ENCODE data around the gene INAFM2.

INAFM2 gene

GRCh38 chr15:40333922-40334492, 10.5 kb downstream of the INAFM2 start:
- Histone ChIP-seq H3K36me3 (ENCODE audit: insufficient read depth, low read length) (no peaks in the 10 kb centered on the region; the same call in 1 of the 2 replicates), H3K4me1 (ENCODE audit: insufficient read depth, low read length) (peaks cover 5% of the 10 kb centered on the region; the same call in 1 of the 2 replicates), H3K9ac (ENCODE audit: low read depth, low read length) (no peak overlapping the region), H3K9me3 (ENCODE audit: control insufficient read depth, insufficient read depth, low read length) (no peaks in the 10 kb centered on the region)

GRCh38 chr15:40334541-40334940, 11.0 kb downstream of the INAFM2 start:
- Histone ChIP-seq H3K4me1 (ENCODE audit: insufficient read depth, low read length) (peaks cover 6% of the 10 kb centered on the region; the same call in 1 of the 2 replicates), H3K9me3 (ENCODE audit: control insufficient read depth, insufficient read depth, low read length) (no peaks in the 10 kb centered on the region), H3K36me3 (ENCODE audit: insufficient read depth, low read length) (no peaks in the 10 kb centered on the region; the same call in 1 of the 2 replicates), H3K9ac (ENCODE audit: low read depth, low read length) (no peak overlapping the region)

GRCh38 chr15:40334941-40335795, 11.7 kb downstream of the INAFM2 start:
- Histone ChIP-seq H3K9ac (ENCODE audit: low read depth, low read length) (no peak overlapping the region), H3K9me3 (ENCODE audit: control insufficient read depth, insufficient read depth, low read length) (no peaks in the 10 kb centered on the region), H3K4me1 (ENCODE audit: insufficient read depth, low read length) (peaks cover 13% of the 10 kb centered on the region; the same call in 1 of the 2 replicates), H3K36me3 (ENCODE audit: insufficient read depth, low read length) (no peaks in the 10 kb centered on the region; the same call in 1 of the 2 replicates)

- Histone ChIP-seq H3K9ac (ENCODE audit: low read depth, low read length) (no peak overlapping the region), H3K36me3 (ENCODE audit: insufficient read depth, low read length) (no peaks in the 10 kb centered on the region; the same call in 1 of the 2 replicates), H3K9me3 (ENCODE audit: control insufficient read depth, insufficient read depth, low read length) (no peaks in the 10 kb centered on the region), H3K4me1 (ENCODE audit: insufficient read depth, low read length) (peaks cover 18% of the 10 kb centered on the region; the same call in 1 of the 2 replicates)
Observed at GRCh38 chr15:40335938-40336743, 12.6 kb downstream of the INAFM2 start.

- H3K36me3 ChIP-seq (ENCODE audit: insufficient read depth, low read length) = no peaks in the 10 kb centered on the region
- H3K9ac ChIP-seq (ENCODE audit: low read depth, low read length) = no peak overlapping the region
- H3K9me3 ChIP-seq (ENCODE audit: control insufficient read depth, insufficient read depth, low read length) = no peaks in the 10 kb centered on the region
- H3K4me1 ChIP-seq (ENCODE audit: insufficient read depth, low read length) = peaks cover 18% of the 10 kb centered on the region; the same call in 1 of the 2 replicates
Observed at GRCh38 chr15:40336744-40337122, 13.2 kb downstream of the INAFM2 start.

GRCh38 chr15:40337597-40337996, 14.1 kb downstream of the INAFM2 start:
- Histone ChIP-seq H3K9ac (ENCODE audit: low read depth, low read length) (no peak overlapping the region), H3K9me3 (ENCODE audit: control insufficient read depth, insufficient read depth, low read length) (no peaks in the 10 kb centered on the region), H3K36me3 (ENCODE audit: insufficient read depth, low read length) (no peaks in the 10 kb centered on the region), H3K4me1 (ENCODE audit: insufficient read depth, low read length) (peaks cover 18% of the 10 kb centered on the region; the same call in 1 of the 2 replicates)

GRCh38 chr15:40338041-40338657, 14.7 kb downstream of the INAFM2 start:
- Histone ChIP-seq H3K9me3 (ENCODE audit: control insufficient read depth, insufficient read depth, low read length) (no peaks in the 10 kb centered on the region), H3K4me1 (ENCODE audit: insufficient read depth, low read length) (peaks cover 22% of the 10 kb centered on the region; the same call in 1 of the 2 replicates), H3K9ac (ENCODE audit: low read depth, low read length) (no peak overlapping the region), H3K36me3 (ENCODE audit: insufficient read depth, low read length) (no peaks in the 10 kb centered on the region)

GRCh38 chr15:40338921-40339620, 15.6 kb downstream of the INAFM2 start:
- Histone ChIP-seq H3K4me1 (ENCODE audit: insufficient read depth, low read length) (peaks cover 26% of the 10 kb centered on the region; the same call in 1 of the 2 replicates), H3K9ac (ENCODE audit: low read depth, low read length) (no peak overlapping the region), H3K36me3 (ENCODE audit: insufficient read depth, low read length) (no peaks in the 10 kb centered on the region), H3K9me3 (ENCODE audit: control insufficient read depth, insufficient read depth, low read length) (no peaks in the 10 kb centered on the region)

GRCh38 chr15:40339621-40339945, 16.1 kb downstream of the INAFM2 start:
- Histone ChIP-seq H3K9ac (ENCODE audit: low read depth, low read length) (no peak overlapping the region), H3K4me1 (ENCODE audit: insufficient read depth, low read length) (peaks cover 26% of the 10 kb centered on the region; the same call in 1 of the 2 replicates), H3K9me3 (ENCODE audit: control insufficient read depth, insufficient read depth, low read length) (no peaks in the 10 kb centered on the region), H3K36me3 (ENCODE audit: insufficient read depth, low read length) (no peaks in the 10 kb centered on the region)

GRCh38 chr15:40340038-40340739, 16.7 kb downstream of the INAFM2 start:
- Histone ChIP-seq H3K4me1 (ENCODE audit: insufficient read depth, low read length) (peaks cover 26% of the 10 kb centered on the region; the same call in 1 of the 2 replicates), H3K9ac (ENCODE audit: low read depth, low read length) (no peak overlapping the region), H3K9me3 (ENCODE audit: control insufficient read depth, insufficient read depth, low read length) (no peaks in the 10 kb centered on the region), H3K36me3 (ENCODE audit: insufficient read depth, low read length) (no peaks in the 10 kb centered on the region)

GRCh38 chr15:40340740-40341400, 17.4 kb downstream of the INAFM2 start, which contains the start of gene CCDC9B:
Gene CCDC9B (minus strand): TSS chr15:40340939. CDS start chr15:40340819, 120 bp downstream.
- Histone ChIP-seq H3K36me3 (ENCODE audit: insufficient read depth, low read length) (no peaks in the 10 kb centered on the region), H3K9me3 (ENCODE audit: control insufficient read depth, insufficient read depth, low read length) (no peaks in the 10 kb centered on the region), H3K9ac (ENCODE audit: low read depth, low read length) (no peak within 1 kb of the TSS), H3K4me1 (ENCODE audit: insufficient read depth, low read length) (peaks cover 26% of the 10 kb centered on the region; the same call in 1 of the 2 replicates)

GRCh38 chr15:40342416-40343320, 19.2 kb downstream of the INAFM2 start:
- H3K36me3 ChIP-seq (ENCODE audit: insufficient read depth, low read length) = no peaks in the 10 kb centered on the region
- peaks cover 23% of the 10 kb centered on the region; the same call in 1 of the 2 replicates for H3K4me1 ChIP-seq (ENCODE audit: insufficient read depth, low read length)
- H3K9ac ChIP-seq (ENCODE audit: low read depth, low read length) = no peak overlapping the region
- no peaks in the 10 kb centered on the region for H3K9me3 ChIP-seq (ENCODE audit: control insufficient read depth, insufficient read depth, low read length)

All from ES-I3 (cell line).